Measurements from ENCODE around the gene CHST8. TPM values are rescaled to one million over a fixed set of nuclear protein-coding genes. Genes with fewer than 3 reads are reported as not detected.

The CHST8 gene
- total RNA-seq, 1 donor from 2014 or later = not detected

- Histone ChIP-seq H3K27ac (ENCODE audit: low read depth, low read length) (no peak overlapping the region), H3K27me3 (ENCODE audit: insufficient read depth, low read length) (peaks cover 3% of the 10 kb centered on the region), H3K4me2 (ENCODE audit: low read length) (no peak overlapping the region), H3K4me1 (ENCODE audit: insufficient read depth, low read length) (no peaks in the 10 kb centered on the region), H3K4me3 (ENCODE audit: insufficient read depth, low read depth, low read length) (no peak overlapping the region), H3K36me3 (ENCODE audit: insufficient read depth, low read length) (no peaks in the 10 kb centered on the region), H3K9ac (ENCODE audit: low read length) (no peak overlapping the region), H3K79me2 (ENCODE audit: insufficient read depth, low read length) (no peaks in the 10 kb centered on the region), H4K20me1 (ENCODE audit: insufficient read depth, low read length) (no peaks in the 10 kb centered on the region), H2AFZ (ENCODE audit: low read depth, low read length) (no peak overlapping the region), H3K9me3 (ENCODE audit: insufficient read depth, low read depth, low read length) (no peaks in the 10 kb centered on the region)
- no peak overlapping the region for H3K27ac Mint-ChIP-seq (ENCODE audit: unreplicated experiment)
- H3K4me3 Mint-ChIP-seq (ENCODE audit: unreplicated experiment) = no peak overlapping the region
- H3K9me3 Mint-ChIP-seq (ENCODE audit: unreplicated experiment) = peaks cover 2% of the 10 kb centered on the region
- peaks cover 24% of the 10 kb centered on the region for H3K27me3 Mint-ChIP-seq (ENCODE audit: low read depth, unreplicated experiment)
- no peaks in the 10 kb centered on the region for H3K36me3 Mint-ChIP-seq (ENCODE audit: low read depth, unreplicated experiment)
- no peaks in the 10 kb centered on the region for H3K4me1 Mint-ChIP-seq (ENCODE audit: low read depth, unreplicated experiment)
- TF ChIP-seq CTCF (IDR thresholded peaks at IDR 0.05; ENCODE audit: insufficient read depth, low read depth, low read length) = no peak
- no peak for TF ChIP-seq EZH2 (IDR thresholded peaks at IDR 0.05; ENCODE audit: insufficient read depth, low read length)
- DNase-seq (ENCODE audit: low read depth) (no peak), FAIRE-seq (no peak)
These were observed 131.2 kb downstream of the CHST8 start for GRCh38 chr19:33752945-33753344.

GRCh38 chr19:33754361-33754760 lies 132.6 kb downstream of the CHST8 start:
- no peak for TF ChIP-seq EZH2 (IDR thresholded peaks at IDR 0.05; ENCODE audit: insufficient read depth, low read length)
- peaks cover 7% of the 10 kb centered on the region for H3K4me1 Mint-ChIP-seq (ENCODE audit: low read depth, unreplicated experiment)
- H3K9me3 Mint-ChIP-seq (ENCODE audit: unreplicated experiment) = peaks cover 2% of the 10 kb centered on the region
- no peaks in the 10 kb centered on the region for H3K36me3 Mint-ChIP-seq (ENCODE audit: low read depth, unreplicated experiment)
- peaks cover 29% of the 10 kb centered on the region for H3K27me3 Mint-ChIP-seq (ENCODE audit: low read depth, unreplicated experiment)
- no peak overlapping the region for H3K27ac ChIP-seq (ENCODE audit: low read depth, low read length)
- no peak overlapping the region for H2AFZ ChIP-seq (ENCODE audit: low read depth, low read length)
- H3K79me2 ChIP-seq (ENCODE audit: insufficient read depth, low read length) = no peaks in the 10 kb centered on the region
- H4K20me1 ChIP-seq (ENCODE audit: insufficient read depth, low read length) = no peaks in the 10 kb centered on the region
- DNase-seq (ENCODE audit: low read depth) (no peak), FAIRE-seq (no peak)
- H3K4me1 ChIP-seq (ENCODE audit: insufficient read depth, low read length) = no peaks in the 10 kb centered on the region
- peaks cover 3% of the 10 kb centered on the region for H3K27me3 ChIP-seq (ENCODE audit: insufficient read depth, low read length)
- no peak overlapping the region for H3K9ac ChIP-seq (ENCODE audit: low read length)
- no peaks in the 10 kb centered on the region for H3K9me3 ChIP-seq (ENCODE audit: insufficient read depth, low read depth, low read length)
- H3K4me3 Mint-ChIP-seq (ENCODE audit: unreplicated experiment) = no peak overlapping the region
- H3K27ac Mint-ChIP-seq (ENCODE audit: unreplicated experiment) = no peak overlapping the region
- H3K36me3 ChIP-seq (ENCODE audit: insufficient read depth, low read length) = no peaks in the 10 kb centered on the region
- H3K4me3 ChIP-seq (ENCODE audit: insufficient read depth, low read depth, low read length) = no peak overlapping the region
- H3K4me2 ChIP-seq (ENCODE audit: low read length) = no peak overlapping the region

- Mint-ChIP-seq H3K27ac (ENCODE audit: unreplicated experiment) (peak overlapping the region; percentile 7), H3K27me3 (ENCODE audit: low read depth, unreplicated experiment) (peaks cover 34% of the 10 kb centered on the region), H3K36me3 (ENCODE audit: low read depth, unreplicated experiment) (no peaks in the 10 kb centered on the region), H3K9me3 (ENCODE audit: unreplicated experiment) (peaks cover 2% of the 10 kb centered on the region), H3K4me1 (ENCODE audit: low read depth, unreplicated experiment) (peaks cover 7% of the 10 kb centered on the region), H3K4me3 (ENCODE audit: unreplicated experiment) (no peak overlapping the region)
- Histone ChIP-seq H3K36me3 (ENCODE audit: insufficient read depth, low read length) (no peaks in the 10 kb centered on the region), H3K4me2 (ENCODE audit: low read length) (no peak overlapping the region), H3K27ac (ENCODE audit: low read depth, low read length) (no peak overlapping the region), H3K4me3 (ENCODE audit: insufficient read depth, low read depth, low read length) (no peak overlapping the region), H3K9me3 (ENCODE audit: insufficient read depth, low read depth, low read length) (no peaks in the 10 kb centered on the region), H4K20me1 (ENCODE audit: insufficient read depth, low read length) (no peaks in the 10 kb centered on the region), H3K4me1 (ENCODE audit: insufficient read depth, low read length) (no peaks in the 10 kb centered on the region), H3K27me3 (ENCODE audit: insufficient read depth, low read length) (peaks cover 3% of the 10 kb centered on the region), H2AFZ (ENCODE audit: low read depth, low read length) (no peak overlapping the region), H3K9ac (ENCODE audit: low read length) (no peak overlapping the region), H3K79me2 (ENCODE audit: insufficient read depth, low read length) (no peaks in the 10 kb centered on the region)
- DNase-seq (ENCODE audit: low read depth) (no peak), FAIRE-seq (no peak)
- TF ChIP-seq EZH2 (IDR thresholded peaks at IDR 0.05; ENCODE audit: insufficient read depth, low read length) (no peak), CTCF (IDR thresholded peaks at IDR 0.05; ENCODE audit: insufficient read depth, low read depth, low read length) (no peak)
These were observed 133.6 kb downstream of the CHST8 start for GRCh38 chr19:33755099-33756035.
